Raji (cell line): ENCODE data around the gene COX8A.

Source experiments
- POLR2A ChIP-seq: IDR thresholded peaks from 2 replicates; pipeline ENCODE4 v1.6.1; 2011; ENCODE audit warnings: low read depth, low read length, control low read depth; ENCODE audit not compliant: insufficient read depth

The COX8A gene

DNA sequence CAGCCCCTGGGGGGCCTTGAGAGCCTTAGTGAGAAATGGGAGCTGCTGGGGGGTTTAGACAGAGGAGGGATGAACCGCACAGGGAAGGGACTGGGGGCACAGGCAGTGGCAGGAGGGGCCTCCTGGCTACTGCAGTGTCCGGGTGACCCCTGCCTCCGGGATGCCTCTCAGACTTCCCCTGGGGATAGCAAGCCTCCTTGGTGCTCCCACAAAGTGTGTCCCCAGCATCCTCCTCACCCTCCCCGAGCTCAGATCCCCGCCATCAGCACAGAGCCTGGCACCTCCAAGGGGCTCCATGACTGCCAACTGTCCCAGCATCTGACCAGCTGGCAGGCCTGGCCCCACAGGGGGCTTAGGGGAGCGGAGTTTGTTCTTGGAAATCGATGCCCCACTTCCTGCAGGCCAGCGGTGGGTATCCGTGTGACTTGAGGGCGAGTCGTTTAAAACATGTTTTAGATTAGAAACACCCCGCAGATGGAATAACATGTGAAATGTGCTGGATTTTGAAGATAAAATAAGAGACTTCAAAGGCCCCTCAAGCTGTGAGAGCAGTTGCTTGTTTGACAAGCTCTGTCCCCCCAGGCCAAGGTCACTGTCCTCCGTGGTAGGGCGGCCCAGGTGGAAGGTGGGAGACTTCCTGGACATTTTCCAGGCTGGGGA lies 47.8 kb downstream of the COX8A start:
- no peak for TF ChIP-seq POLR2A

DNA sequence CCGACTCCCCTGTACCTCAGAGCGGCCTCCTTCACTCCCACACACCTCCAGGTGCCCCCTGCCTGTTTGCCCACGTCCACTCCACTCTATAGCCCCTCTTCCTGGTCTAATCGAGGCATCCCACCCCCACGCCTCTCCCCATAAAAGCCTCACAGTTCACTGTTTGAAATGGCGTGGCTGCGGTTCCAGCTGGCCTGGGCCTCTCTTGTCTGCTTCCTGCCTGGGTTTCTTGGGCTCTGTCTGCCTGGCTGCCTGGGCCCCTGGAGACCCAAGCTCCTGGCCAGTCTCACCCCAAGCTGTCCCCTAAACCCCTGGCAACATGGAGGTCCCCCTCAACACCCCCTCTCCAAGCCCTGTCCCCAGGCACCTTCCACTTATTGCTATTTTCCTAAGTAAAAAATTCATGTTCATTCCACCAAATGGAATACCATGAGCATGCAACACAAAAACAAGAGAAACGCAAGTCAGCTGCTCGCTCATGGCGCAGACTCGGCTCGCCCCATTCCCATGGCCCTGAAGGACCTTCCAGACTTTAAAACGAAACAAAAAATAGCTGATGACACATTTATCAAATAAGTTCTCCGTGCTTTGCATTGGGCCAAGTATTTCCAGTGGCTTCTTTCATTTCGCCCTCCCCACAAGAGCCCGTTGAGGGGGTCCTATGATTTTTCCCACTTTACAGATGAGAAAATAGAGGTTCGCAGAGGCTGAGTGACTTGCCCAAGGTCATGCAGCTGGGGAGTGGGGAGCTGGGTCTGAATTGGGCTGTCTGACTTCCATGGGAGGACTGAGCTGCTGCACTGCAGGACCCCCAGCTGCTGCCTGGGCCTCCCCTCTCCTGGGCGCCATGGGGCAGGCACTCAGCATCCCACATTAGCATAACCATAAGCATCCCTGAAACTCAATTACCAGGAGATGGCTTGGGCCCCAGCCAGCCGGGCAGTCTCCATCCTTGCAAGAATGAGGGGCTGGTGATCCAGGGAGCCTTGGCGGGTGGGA lies 49.6 kb downstream of the COX8A start:
- TF ChIP-seq POLR2A, result no peak

DNA sequence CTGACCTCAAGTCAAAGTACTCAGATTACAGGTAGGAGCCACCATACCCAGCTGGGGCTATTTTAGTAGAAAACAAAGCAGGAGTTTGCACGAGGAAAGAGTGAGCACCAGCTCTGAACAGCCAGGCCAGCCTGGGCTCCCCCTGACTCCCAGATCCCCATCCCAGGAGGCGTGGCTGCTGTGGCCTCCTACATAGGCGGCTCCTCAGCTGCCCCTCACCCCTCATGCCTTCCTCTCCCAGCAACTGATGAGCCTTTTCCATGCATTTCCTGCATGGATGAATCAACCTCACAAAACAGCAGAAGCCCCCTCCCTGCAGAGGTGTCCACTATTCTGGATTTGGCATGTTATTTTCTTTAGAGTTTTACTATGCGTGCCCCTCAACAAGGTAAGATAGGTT lies 50.8 kb downstream of the COX8A start:
- no peak for TF ChIP-seq POLR2A
